ENCODE data around the gene UCN3.

UCN3 gene

GRCh38 chr10:5390607-5391205 lies 25.9 kb downstream of the UCN3 start:
- H3K4me3 ChIP-seq (ENCODE audit: low read depth, low read length): no peak overlapping the region
- H3K27me3 ChIP-seq (ENCODE audit: control insufficient read depth, insufficient read depth, low read length): no peaks in the 10 kb centered on the region
- H3K27ac ChIP-seq (ENCODE audit: low read depth, low read length): no peak overlapping the region
- no peak overlapping the region for H3K9ac ChIP-seq (ENCODE audit: low read length)
- H3K36me3 ChIP-seq (ENCODE audit: control insufficient read depth, insufficient read depth, low read length): no peaks in the 10 kb centered on the region
- no peaks in the 10 kb centered on the region; the same call in 1 of the 2 replicates for H3K4me1 ChIP-seq (ENCODE audit: control insufficient read depth, insufficient read depth, low read length)
- H3K9me3 ChIP-seq (ENCODE audit: control insufficient read depth, insufficient read depth, low read depth, low read length): peaks cover 49% of the 10 kb centered on the region

DNA sequence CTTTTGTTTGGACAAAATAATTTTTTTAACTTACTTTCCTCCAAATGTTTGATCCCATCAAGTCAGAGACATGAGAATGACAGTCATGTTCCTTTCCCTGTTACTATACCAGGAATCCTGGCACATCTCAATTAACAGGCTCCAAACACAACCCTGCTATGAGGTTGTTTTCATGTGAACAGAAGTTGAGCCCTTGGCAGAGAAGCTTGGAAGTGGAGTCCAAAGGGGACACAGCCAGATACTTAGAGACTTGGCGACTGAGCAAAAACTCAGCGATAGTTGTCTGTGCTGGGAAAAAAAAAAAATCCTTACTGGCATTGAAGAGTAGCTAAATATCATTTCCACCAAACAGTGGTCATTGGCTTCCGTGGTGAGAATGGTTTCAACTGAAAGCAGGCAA lies 27.0 kb downstream of the UCN3 start:
- H3K36me3 ChIP-seq (ENCODE audit: control insufficient read depth, insufficient read depth, low read length): no peaks in the 10 kb centered on the region
- H3K9ac ChIP-seq (ENCODE audit: low read length): no peak overlapping the region
- peaks cover 49% of the 10 kb centered on the region for H3K9me3 ChIP-seq (ENCODE audit: control insufficient read depth, insufficient read depth, low read depth, low read length)
- H3K27me3 ChIP-seq (ENCODE audit: control insufficient read depth, insufficient read depth, low read length): no peaks in the 10 kb centered on the region
- H3K4me3 ChIP-seq (ENCODE audit: low read depth, low read length): no peak overlapping the region
- H3K27ac ChIP-seq (ENCODE audit: low read depth, low read length): no peak overlapping the region
- H3K4me1 ChIP-seq (ENCODE audit: control insufficient read depth, insufficient read depth, low read length): no peaks in the 10 kb centered on the region

GRCh38 chr10:5393529-5393928 lies 28.8 kb downstream of the UCN3 start:
- no peak overlapping the region for H3K27ac ChIP-seq (ENCODE audit: low read depth, low read length)
- peaks cover 47% of the 10 kb centered on the region for H3K9me3 ChIP-seq (ENCODE audit: control insufficient read depth, insufficient read depth, low read depth, low read length)
- no peak overlapping the region for H3K4me3 ChIP-seq (ENCODE audit: low read depth, low read length)
- no peaks in the 10 kb centered on the region for H3K27me3 ChIP-seq (ENCODE audit: control insufficient read depth, insufficient read depth, low read length)
- no peaks in the 10 kb centered on the region for H3K4me1 ChIP-seq (ENCODE audit: control insufficient read depth, insufficient read depth, low read length)
- no peaks in the 10 kb centered on the region for H3K36me3 ChIP-seq (ENCODE audit: control insufficient read depth, insufficient read depth, low read length)
- no peak overlapping the region for H3K9ac ChIP-seq (ENCODE audit: low read length)

DNA sequence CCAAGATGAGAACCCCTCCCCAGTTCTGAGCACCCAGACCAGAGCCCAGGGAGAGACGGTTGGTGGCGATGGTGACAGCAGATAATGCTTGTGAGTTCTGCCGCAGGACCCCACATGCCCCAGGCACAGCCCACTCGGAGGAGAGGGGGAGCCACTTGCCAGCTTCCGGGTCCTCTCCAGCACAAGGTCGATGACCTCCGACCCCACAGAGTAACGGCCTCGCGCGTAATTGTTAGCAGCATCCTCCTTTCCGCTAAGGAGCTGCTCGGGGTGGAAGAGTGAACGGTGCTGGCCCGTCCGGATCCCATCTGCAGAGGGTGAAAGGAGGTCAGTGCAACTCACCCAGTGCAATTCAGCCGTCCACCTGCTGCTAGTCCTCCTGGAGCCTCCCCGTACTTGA lies 30.4 kb downstream of the UCN3 start:
- Histone ChIP-seq H3K9me3 (ENCODE audit: control insufficient read depth, insufficient read depth, low read depth, low read length) (peaks cover 35% of the 10 kb centered on the region), H3K27ac (ENCODE audit: low read depth, low read length) (no peak overlapping the region), H3K4me3 (ENCODE audit: low read depth, low read length) (no peak overlapping the region), H3K36me3 (ENCODE audit: control insufficient read depth, insufficient read depth, low read length) (no peaks in the 10 kb centered on the region), H3K9ac (ENCODE audit: low read length) (no peak overlapping the region), H3K27me3 (ENCODE audit: control insufficient read depth, insufficient read depth, low read length) (no peaks in the 10 kb centered on the region), H3K4me1 (ENCODE audit: control insufficient read depth, insufficient read depth, low read length) (no peaks in the 10 kb centered on the region)

DNA sequence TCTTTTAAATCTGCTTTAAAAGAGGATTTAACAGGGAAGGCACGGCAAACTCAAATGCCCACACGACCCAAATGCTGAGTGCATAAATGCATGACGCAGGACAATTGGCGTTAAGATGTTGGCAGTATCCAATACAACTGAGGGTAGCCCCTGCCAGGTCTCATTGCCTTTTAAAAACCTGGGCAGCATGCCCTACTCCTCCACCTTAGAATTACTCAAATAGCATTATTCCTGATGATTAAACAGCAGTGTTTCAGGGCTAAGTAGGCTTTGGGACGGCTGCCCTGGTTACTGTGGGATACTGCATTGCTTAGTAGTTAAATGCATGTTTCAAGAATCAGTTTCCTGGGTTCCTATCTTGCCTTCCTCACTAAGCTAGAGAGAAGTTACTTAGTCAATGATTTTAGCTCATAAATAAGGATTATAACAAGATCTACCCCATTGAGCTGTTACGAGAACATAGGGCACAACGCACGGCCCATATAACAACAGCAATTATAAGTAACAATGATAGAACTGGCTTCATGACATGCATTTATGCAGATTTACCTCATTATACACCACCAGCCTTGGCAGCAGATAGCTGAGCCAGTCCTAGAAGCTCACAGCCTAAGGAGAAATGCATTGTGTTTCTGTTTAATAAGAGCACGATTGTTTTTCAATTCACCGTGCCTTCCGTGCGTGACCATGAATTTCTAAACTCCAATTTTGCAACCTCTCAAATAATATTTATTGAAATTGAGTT lies 32.0 kb downstream of the UCN3 start:
- Histone ChIP-seq H3K9ac (ENCODE audit: low read length) (no peak overlapping the region), H3K27me3 (ENCODE audit: control insufficient read depth, insufficient read depth, low read length) (no peaks in the 10 kb centered on the region), H3K9me3 (ENCODE audit: control insufficient read depth, insufficient read depth, low read depth, low read length) (peaks cover 20% of the 10 kb centered on the region), H3K4me1 (ENCODE audit: control insufficient read depth, insufficient read depth, low read length) (no peaks in the 10 kb centered on the region), H3K36me3 (ENCODE audit: control insufficient read depth, insufficient read depth, low read length) (no peaks in the 10 kb centered on the region), H3K27ac (ENCODE audit: low read depth, low read length) (no peak overlapping the region), H3K4me3 (ENCODE audit: low read depth, low read length) (no peak overlapping the region)

DNA sequence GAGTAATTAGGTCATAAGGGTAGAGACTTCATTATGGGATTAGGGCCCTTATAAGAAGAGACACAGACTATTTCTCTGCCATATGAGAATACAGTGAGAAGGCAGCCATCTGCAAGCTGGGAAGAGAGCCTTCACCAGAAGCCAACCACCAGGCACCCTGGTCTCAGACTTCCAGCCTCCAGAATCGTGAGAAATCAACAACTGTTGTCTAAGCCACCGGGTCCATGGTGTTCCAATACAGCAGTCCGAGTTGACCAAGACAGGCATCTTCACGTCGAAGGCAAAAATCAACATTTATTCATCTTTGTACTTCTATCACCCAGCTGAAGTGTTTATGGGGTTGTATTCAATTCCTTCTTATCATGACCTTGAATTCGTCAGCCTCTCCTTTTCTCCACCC lies 34.6 kb downstream of the UCN3 start:
- no peaks in the 10 kb centered on the region for H3K4me1 ChIP-seq (ENCODE audit: control insufficient read depth, insufficient read depth, low read length)
- no peaks in the 10 kb centered on the region for H3K36me3 ChIP-seq (ENCODE audit: control insufficient read depth, insufficient read depth, low read length)
- H3K27ac ChIP-seq (ENCODE audit: low read depth, low read length): no peak overlapping the region
- H3K4me3 ChIP-seq (ENCODE audit: low read depth, low read length): no peak overlapping the region
- no peaks in the 10 kb centered on the region for H3K9me3 ChIP-seq (ENCODE audit: control insufficient read depth, insufficient read depth, low read depth, low read length)
- H3K27me3 ChIP-seq (ENCODE audit: control insufficient read depth, insufficient read depth, low read length): no peaks in the 10 kb centered on the region
- no peak overlapping the region for H3K9ac ChIP-seq (ENCODE audit: low read length)

DNA sequence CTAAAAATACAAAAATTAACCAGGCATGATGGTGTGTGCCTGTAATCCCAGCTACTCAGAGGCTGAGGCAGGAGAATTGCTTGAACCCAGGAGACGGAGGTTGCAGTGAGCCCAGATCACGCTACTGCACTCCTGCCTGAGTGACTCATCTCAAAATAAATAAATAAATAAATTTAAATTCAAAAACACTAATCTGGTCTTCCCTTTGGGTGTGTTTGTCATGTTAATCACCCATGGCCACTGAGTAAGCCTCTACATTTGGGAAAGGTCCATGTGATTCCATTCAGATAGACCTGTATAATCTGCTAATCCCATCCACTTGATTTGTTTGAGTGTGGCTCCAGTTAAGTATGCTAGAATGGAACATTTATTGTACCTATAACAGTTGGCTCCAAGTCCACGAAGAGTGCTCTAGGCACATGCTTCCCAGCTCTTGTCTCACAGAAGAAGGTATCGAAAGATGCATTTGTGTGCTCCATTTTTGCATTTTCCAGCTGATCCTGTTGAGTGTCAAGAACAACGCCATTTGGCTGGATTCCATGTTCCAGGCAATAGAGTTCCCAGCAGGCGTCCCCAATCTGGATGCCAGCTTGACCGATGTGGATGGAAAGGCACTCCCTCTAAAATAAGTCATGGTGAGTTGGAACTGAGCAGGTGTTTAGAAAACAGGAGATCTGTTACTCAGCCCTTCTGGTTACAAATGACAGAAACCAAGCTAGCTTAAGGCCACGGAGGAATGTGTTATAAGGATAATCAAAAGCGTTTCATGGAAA lies 35.9 kb downstream of the UCN3 start:
- Histone ChIP-seq H3K4me3 (ENCODE audit: low read depth, low read length) (no peak overlapping the region), H3K27ac (ENCODE audit: low read depth, low read length) (no peak overlapping the region), H3K9ac (ENCODE audit: low read length) (no peak overlapping the region), H3K27me3 (ENCODE audit: control insufficient read depth, insufficient read depth, low read length) (no peaks in the 10 kb centered on the region), H3K9me3 (ENCODE audit: control insufficient read depth, insufficient read depth, low read depth, low read length) (no peaks in the 10 kb centered on the region), H3K4me1 (ENCODE audit: control insufficient read depth, insufficient read depth, low read length) (no peaks in the 10 kb centered on the region), H3K36me3 (ENCODE audit: control insufficient read depth, insufficient read depth, low read length) (no peaks in the 10 kb centered on the region)

- Histone ChIP-seq H3K36me3 (ENCODE audit: control insufficient read depth, insufficient read depth, low read length) (no peaks in the 10 kb centered on the region), H3K27ac (ENCODE audit: low read depth, low read length) (no peak overlapping the region), H3K9ac (ENCODE audit: low read length) (no peak overlapping the region), H3K9me3 (ENCODE audit: control insufficient read depth, insufficient read depth, low read depth, low read length) (peaks cover 7% of the 10 kb centered on the region), H3K27me3 (ENCODE audit: control insufficient read depth, insufficient read depth, low read length) (no peaks in the 10 kb centered on the region), H3K4me3 (ENCODE audit: low read depth, low read length) (no peak overlapping the region), H3K4me1 (ENCODE audit: control insufficient read depth, insufficient read depth, low read length) (no peaks in the 10 kb centered on the region)
Measured at GRCh38 chr10:5402798-5403197, 38.0 kb downstream of the UCN3 start.

DNA sequence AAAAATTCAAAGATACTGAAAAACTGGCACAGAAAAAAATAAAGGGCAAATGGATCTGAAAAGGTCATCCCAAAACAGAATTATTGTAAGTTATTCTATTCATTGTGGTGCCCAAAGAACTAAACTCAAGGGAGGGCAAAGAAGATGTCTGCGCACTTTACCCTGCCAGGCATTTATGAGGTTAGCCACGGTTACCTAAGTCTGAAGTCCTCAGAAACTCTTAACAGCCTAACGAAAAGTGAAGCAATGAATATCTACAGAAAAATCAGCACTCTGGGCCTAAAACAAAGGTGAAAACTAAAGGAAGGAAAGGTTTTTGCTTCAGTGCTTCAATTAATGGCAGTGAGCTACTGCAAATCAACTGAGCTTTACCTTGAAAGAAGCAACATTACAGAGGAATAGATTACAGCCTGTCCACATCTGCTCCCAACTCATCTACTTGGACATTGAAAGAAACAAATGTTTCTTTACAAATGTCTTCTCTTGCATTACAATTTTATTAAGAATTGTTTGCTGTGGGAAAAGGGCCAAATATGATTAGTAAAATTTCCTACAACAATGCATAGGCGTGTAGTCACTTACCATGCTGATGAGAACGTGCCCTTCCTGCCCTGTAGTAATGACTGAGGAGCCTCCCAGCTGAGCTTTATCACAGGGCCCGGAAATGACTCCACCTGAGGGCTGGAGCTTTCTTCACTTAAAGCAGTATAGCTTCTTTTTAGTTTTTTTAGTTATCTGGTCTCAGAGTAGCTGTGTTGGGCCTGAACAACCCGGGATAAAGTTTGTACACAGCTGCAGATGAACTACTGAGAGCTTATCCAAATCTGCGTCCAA lies 39.7 kb downstream of the UCN3 start, which contains the start of gene TUBAL3:
TUBAL3 (minus strand) TSS at position 621 of the 834 bp plus-strand sequence; CDS start at position 585, 36 bp downstream.
- no peaks in the 10 kb centered on the region for H3K36me3 ChIP-seq (ENCODE audit: control insufficient read depth, insufficient read depth, low read length)
- H3K4me3 ChIP-seq (ENCODE audit: low read depth, low read length): no peak within 1 kb of the TSS
- H3K27me3 ChIP-seq (ENCODE audit: control insufficient read depth, insufficient read depth, low read length): no peaks in the 10 kb centered on the region
- no peak within 1 kb of the TSS for H3K9ac ChIP-seq (ENCODE audit: low read length)
- H3K4me1 ChIP-seq (ENCODE audit: control insufficient read depth, insufficient read depth, low read length): no peaks in the 10 kb centered on the region
- peaks cover 7% of the 10 kb centered on the region for H3K9me3 ChIP-seq (ENCODE audit: control insufficient read depth, insufficient read depth, low read depth, low read length)
- no peak within 1 kb of the TSS for H3K27ac ChIP-seq (ENCODE audit: low read depth, low read length)

DNA sequence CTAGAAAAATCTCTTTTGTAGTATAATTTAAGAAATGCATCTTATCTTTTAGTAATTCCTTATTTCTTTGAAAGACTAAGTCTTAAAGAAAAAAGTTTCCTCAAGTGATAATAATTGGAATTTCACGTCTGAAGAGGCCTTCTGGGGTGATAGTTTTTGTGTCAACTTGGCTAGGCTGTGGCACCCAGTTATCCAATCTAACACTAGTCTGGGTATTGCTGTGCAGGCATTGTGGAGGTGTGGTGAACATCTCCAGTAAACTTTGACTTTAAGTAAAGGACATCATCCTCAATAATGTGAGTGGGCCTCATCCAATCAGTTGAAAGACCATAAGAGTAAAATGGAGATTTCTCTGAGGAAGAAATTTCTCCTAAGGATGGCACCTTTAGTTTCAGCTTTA lies 42.2 kb downstream of the UCN3 start:
- Histone ChIP-seq H3K36me3 (ENCODE audit: control insufficient read depth, insufficient read depth, low read length) (no peaks in the 10 kb centered on the region), H3K27me3 (ENCODE audit: control insufficient read depth, insufficient read depth, low read length) (no peaks in the 10 kb centered on the region)

More for the DNA sequence above, 42.2 kb downstream of the UCN3 start:
- H3K4me3 ChIP-seq (ENCODE audit: low read depth, low read length): no peak overlapping the region
- peaks cover 7% of the 10 kb centered on the region for H3K9me3 ChIP-seq (ENCODE audit: control insufficient read depth, insufficient read depth, low read depth, low read length)
- no peak overlapping the region for H3K9ac ChIP-seq (ENCODE audit: low read length)
- H3K4me1 ChIP-seq (ENCODE audit: control insufficient read depth, insufficient read depth, low read length): peaks cover under 1% of the 10 kb centered on the region
- H3K27ac ChIP-seq (ENCODE audit: low read depth, low read length): no peak overlapping the region
